Activated CD4-positive, alpha-beta T cell treated with anti-CD3 and anti-CD28 coated beads, Interleukin-2, amount 50 U/mL, for 48 hours (primary cell): ENCODE measurements around the gene COP1.
"Not testable (repeated sequence)": the region's sequence is repeated elsewhere in the genome, so short reads cannot be mapped to it uniquely, and the experiment has no call there.

Experiments used
- DNase-seq, 2 experiments: peaks; one replicate each; pipeline ENCODE4 v3.0.0-alpha.2; 2020

Gene COP1

DNA sequence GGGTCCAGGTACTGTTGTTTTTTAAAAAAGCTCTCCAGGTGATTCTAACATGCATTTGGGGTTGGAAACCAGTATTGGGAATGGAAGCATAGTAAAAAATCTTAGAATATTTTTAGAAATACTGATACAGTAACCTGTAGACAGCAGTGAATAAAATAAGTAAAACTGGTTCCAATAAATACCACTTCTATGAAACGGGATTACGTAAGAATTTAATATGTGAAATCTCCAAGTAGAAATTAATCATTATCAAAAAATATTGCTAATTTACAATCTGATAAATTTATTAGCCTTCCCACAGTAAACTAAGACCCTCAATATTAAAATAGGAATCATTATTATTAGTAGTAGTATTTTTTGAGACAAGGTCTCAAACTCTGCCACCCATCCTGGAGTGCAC lies 177.5 kb downstream of the COP1 start:
- DNase-seq, result no peak

GRCh38 chr1:176029155-176029554 lies 177.9 kb downstream of the COP1 start:
- no peak for DNase-seq

DNA sequence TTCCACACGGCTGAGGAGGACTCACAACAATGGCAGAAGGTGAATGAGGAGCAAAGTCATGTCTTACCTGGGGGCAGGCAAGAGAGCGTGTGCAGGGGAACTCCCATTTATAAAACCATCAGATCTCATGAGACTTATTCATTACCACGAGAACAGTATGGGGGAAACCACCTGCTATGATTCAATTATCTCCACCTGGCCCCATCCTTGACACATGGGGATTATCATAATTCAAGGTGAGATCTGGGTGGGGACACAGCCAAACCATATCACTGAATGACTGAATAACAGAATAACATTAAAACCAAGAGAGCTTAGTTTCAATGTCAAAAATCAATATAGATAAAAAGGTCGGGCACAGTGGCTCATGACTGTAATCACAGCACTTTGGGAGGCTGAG lies 179.2 kb downstream of the COP1 start:
- DNase-seq, result peak; percentile 9 to 21

GRCh38 chr1:176022574-176022973 lies 184.5 kb downstream of the COP1 start:
- no peak for DNase-seq

- DNase-seq, result no peak
Observed at GRCh38 chr1:176017722-176018121, 189.4 kb downstream of the COP1 start.

DNA sequence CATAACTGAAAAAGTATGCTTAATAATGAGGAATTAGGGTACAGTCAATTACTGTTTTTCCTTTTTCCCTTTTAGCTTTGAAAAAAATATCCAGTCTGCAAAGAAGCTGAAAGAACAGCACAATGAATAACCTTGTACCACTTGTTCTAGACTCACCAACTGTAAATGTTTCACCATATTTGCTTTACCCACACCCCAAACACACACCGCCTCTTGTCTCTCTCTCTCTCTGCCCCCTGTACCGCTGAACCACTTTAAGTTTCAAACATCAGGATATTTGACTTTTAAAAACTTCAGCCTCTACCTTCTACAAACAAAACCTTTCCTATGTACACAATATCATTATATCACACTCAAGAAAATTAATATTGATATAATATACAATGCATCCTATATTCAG lies 197.1 kb downstream of the COP1 start:
- DNase-seq, result no peak

- not testable (repeated sequence) for DNase-seq
Observed at GRCh38 chr1:176007756-176008389, 199.2 kb downstream of the COP1 start.

- not testable (repeated sequence) for DNase-seq
Observed at GRCh38 chr1:175994660-175995059, 212.4 kb downstream of the COP1 start.

DNA sequence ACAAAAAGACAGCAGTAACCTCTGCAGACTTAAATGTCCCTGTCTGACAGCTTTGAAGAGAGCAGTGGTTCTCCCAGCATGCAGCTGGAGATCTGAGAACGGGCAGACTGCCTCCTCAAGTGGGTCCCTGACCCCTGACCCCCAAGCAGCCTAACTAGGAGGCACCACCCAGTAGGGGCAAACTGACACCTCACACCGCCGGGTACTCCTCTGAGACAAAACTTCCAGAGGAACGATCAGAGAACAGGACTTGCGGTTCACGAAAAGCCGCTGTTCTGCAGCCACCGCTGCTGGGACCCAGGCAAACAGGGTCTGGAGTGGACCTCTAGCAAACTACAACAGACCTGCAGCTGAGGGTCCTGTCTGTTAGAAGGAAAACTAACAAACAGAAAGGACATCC lies 214.3 kb downstream of the COP1 start:
- DNase-seq, result not testable (repeated sequence)

DNA sequence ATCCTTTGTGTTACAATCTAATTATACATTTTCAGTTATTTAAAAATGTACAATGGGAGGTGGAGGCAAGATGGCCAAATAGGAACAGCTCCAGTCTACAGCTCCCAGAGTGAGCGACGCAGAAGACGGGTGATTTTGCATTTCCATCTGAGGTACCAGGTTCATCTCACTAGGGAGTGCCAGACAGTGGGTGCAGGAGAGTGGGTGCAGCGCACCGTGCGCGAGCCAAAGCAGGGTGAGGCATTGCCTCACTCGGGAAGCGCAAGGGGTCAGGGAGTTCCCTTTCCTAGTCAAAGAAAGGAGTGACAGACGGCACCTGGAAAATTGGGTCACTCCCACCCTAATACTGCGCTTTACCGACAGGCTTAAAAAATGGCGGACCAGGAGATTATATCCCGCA lies 214.9 kb downstream of the COP1 start:
- DNase-seq, result not testable (repeated sequence)

DNA sequence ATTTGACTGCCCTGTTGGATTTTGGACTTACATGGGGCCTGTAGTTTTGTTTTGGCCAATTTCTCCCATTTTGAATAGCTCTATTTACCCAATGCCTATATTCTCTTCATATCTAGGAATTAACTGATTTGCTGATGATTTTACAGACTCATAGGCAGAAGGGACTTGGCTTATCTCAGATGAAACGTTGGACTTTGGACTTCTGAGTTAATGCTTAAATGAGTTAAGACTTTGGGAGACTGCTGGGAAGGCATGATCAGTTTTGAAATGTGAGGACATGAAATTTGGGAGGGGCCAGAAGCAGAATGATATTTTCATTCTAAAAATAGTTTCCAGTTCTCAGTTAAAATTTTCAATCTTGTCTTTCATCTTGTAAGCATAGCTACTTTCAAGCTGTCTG lies 222.3 kb downstream of the COP1 start:
- no peak for DNase-seq

DNA sequence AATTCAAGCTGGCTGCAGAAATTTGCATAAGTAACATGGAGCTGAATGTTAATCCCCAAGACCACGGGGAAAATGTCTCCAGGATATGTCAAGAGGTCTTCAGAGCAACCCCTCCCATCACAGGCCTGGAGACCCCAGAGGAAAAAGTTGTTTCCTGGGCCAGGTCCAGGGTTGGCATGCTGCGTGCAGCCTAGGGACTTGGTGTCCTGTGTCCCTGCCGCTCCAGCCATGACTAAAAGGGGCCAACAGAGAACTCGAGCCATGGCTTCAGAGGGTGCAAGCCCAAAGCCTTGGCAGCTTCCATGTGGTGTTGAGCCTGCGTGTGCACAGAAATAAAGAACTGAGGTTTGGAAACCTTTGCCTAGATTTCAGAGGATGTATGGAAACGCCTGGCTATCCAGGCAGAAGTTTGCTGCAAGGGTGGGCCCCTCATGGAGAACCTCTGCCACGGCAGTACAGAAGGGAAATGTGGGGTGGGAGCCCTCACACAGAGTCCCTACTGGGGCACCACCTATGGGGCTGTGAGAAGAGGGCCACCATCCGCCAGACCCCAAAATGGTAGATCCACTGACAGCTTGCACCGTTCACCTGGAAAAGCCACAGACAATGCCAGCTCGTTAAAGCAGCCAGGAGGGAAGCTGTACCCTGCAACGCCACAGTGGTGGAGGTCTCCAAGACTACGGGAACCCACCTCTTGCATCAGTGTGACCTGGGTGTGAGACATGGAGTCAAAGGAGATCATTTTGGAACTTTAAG lies 222.9 kb downstream of the COP1 start:
- no peak for DNase-seq

GRCh38 chr1:175983363-175983762 lies 223.7 kb downstream of the COP1 start:
- not testable (repeated sequence) for DNase-seq

GRCh38 chr1:175981128-175981527 lies 226.0 kb downstream of the COP1 start:
- no peak for DNase-seq

DNA sequence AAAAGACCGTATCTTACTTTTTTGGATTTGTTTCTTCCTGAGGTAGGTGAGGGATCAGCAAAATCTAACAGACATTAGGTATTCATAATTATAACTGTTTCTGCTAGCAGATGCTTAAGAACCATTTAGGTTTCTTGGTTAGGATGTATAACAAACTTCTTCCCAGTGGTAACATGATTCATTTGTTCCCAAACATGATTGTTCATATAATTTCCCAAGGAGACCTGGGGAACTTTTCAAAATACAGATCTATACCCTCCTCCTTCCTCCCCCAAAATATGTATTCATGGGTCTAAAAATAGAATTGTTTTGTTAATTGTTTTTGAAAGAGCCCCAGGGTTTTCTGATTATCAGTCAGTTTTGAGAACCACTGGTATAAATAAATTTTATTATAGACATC lies 228.2 kb downstream of the COP1 start:
- no peak for DNase-seq

DNA sequence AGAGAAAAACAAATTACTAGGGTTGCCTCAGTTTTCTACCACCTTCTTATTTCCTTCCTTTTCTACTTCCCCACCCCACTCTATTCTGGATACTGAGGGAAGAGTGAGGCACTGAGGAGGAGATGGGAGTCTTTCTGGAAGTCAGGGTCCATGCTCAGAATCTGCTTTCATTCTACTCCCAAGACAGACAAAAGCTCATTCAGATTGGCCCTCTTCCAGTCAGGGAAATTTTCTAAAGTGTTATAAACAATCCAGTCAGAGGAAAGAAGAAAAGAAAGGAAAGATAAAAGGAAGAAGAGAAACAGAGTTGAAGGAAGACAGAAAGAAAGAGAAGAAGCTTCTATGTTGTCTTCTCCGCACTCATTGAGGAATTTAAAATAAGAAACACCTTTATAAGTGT lies 228.6 kb downstream of the COP1 start:
- no peak for DNase-seq

- no peak for DNase-seq
Observed at GRCh38 chr1:175976865-175977642, 230.0 kb downstream of the COP1 start.

- DNase-seq, result no peak
Observed at GRCh38 chr1:175969231-175969630, 237.9 kb downstream of the COP1 start.

DNA sequence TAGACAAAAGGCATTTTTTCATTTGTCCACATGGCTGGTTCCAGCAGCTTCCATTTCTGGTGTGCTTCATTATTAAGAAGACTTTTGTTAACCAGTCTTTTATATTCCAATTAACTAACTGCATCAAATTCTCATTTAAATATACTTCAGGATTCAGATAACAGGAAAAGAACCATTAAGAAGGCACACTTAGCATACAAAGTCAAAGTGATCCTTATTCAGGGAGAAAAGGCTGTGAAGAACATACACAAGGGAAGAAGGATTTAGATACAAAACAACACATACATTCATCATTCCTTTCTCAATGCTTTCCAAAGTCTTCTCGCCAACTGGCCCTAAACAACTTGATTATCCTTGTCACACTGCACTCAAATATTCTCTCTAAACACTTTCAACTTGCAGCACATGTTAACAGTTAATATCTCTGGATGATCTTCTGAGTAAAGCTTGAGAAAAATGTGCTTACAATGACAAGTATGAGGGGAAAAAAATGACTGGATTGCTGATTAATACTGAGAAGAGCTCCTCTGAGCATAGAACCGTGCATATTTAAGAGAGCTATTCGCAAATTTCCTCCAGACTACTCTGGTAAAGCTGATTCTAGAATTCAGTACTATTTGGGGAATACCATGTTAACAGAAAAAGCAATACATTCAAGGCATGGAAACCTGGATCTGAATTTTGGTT lies 238.5 kb downstream of the COP1 start:
- no peak for DNase-seq

DNA sequence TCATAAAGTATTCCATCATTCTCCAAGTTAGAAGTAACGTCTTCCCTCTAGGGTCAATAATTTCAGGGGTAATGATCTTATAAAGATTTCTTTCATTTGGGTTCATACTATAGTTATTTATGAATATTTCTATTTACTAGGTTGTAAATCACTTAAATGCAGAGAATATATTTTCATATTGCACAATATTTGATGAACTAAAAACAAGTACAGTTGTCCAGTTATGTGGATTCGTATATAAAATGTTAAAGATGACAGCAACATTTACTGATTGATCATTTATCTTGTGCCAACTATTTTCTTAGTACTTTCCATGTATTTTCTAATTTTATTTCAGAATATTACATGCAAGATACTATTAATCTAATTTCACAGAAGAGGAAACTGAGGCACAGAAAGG lies 243.3 kb downstream of the COP1 start:
- DNase-seq, result no peak

- no peak for DNase-seq
Observed at GRCh38 chr1:175960169-175960568, 246.9 kb downstream of the COP1 start.

- DNase-seq, result no peak
Observed at GRCh38 chr1:175951627-175952026, 255.5 kb downstream of the COP1 start.

DNA sequence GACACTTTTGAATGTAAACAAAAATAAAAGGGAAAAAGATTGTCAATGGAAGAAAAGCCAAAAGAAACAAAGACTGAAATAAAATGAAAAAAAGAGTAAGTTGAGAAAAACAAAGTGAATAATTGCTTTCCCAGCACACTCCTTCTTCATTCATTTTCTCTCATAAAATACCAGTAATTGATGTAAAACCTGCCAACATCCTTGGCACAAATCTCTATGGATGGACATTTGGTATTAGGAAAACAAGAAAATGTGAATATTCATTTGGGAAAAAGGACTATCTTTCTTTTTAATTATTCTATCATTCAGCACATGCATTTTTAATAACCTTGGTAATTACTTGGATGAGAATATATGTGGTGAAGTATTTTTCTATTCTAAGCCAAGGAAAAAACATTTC lies 259.3 kb downstream of the COP1 start:
- DNase-seq, result no peak
